Astrocyte (in vitro differentiated cells and primary cell): ENCODE measurements around the gene PSMD3.

ENCODE experiments used
- EZH2 ChIP-seq: IDR thresholded peaks from 2 replicates; pipeline ENCODE4 v1.6.1; 2012; ENCODE audit warnings: mild to moderate bottlenecking, low read length, inconsistent platforms; ENCODE audit not compliant: insufficient read depth
- TF ChIP-seq, protein P1 (sequence below): IDR thresholded peaks from 2 replicates; pipeline ENCODE4 v1.5.1; 2011; ENCODE audit warnings: low read depth, mild to moderate bottlenecking, inconsistent platforms, low read length, moderate library complexity; ENCODE audit not compliant: insufficient read depth

DNA sequence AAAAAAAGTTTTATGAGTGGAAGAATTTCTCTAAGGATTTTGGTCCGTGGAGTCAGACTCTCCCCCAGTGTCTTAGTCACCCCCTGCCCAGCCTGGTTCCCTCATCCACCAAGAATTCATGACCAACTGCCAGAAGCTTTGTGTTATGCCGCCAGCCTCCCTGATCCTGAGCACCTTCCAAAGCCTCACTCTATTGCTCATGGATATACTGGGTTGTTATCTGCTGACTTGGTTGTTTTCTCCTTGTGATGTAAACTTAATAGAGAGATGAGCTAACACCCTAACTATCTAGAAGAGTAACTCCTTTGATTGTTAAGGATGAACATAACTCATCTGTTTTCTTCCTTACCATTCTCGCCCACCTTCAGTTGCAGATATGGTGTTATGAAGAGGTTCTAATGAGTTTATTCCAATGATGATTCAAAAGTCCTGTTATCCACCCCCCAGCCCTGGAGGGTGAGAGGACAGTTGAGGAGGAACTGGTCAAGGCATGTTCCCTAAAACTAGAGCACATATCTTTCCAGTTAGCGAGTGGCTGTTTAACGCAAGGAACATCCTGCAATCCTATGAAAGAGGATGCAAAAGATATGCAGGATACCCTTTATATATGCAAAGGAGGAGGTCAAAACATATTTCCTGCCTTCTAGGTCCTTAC lies 1.5 kb upstream of the PSMD3 start:
- TF ChIP-seq, protein P1, sequence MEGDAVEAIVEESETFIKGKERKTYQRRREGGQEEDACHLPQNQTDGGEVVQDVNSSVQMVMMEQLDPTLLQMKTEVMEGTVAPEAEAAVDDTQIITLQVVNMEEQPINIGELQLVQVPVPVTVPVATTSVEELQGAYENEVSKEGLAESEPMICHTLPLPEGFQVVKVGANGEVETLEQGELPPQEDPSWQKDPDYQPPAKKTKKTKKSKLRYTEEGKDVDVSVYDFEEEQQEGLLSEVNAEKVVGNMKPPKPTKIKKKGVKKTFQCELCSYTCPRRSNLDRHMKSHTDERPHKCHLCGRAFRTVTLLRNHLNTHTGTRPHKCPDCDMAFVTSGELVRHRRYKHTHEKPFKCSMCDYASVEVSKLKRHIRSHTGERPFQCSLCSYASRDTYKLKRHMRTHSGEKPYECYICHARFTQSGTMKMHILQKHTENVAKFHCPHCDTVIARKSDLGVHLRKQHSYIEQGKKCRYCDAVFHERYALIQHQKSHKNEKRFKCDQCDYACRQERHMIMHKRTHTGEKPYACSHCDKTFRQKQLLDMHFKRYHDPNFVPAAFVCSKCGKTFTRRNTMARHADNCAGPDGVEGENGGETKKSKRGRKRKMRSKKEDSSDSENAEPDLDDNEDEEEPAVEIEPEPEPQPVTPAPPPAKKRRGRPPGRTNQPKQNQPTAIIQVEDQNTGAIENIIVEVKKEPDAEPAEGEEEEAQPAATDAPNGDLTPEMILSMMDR: no peak
- no peak for TF ChIP-seq EZH2
